ENCODE data around the gene AOPEP.

AOPEP gene

GRCh38 chr9:94806307-94806893 lies 79.9 kb downstream of the AOPEP start:
- Histone ChIP-seq H3K27me3 (ENCODE audit: control insufficient read depth, low read length) (no peaks in the 10 kb centered on the region), H3K79me2 (ENCODE audit: control insufficient read depth, low read length) (no peaks in the 10 kb centered on the region), H3K27ac (ENCODE audit: low read depth, low read length) (no peak overlapping the region), H3K9me3 (ENCODE audit: control insufficient read depth, insufficient read depth, low read length) (no peaks in the 10 kb centered on the region), H3F3A (ENCODE audit: control insufficient read depth, insufficient read depth) (no peaks in the 10 kb centered on the region), H3K9me2 (replicated peaks; ENCODE audit: control insufficient read depth, low read length) (no peaks in the 10 kb centered on the region), H4K20me1 (ENCODE audit: control insufficient read depth, insufficient read depth, low read depth, low read length) (no peaks in the 10 kb centered on the region), H3K36me3 (ENCODE audit: control insufficient read depth, low read length) (peaks cover 2% of the 10 kb centered on the region), H3K4me1 (ENCODE audit: control insufficient read depth, low read length) (peaks cover 3% of the 10 kb centered on the region; the same call in 1 of the 2 replicates), H3K4me2 (ENCODE audit: low read length) (no peak overlapping the region), H3K4me3 (ENCODE audit: low read length) (no peak overlapping the region)
- no peak for TF ChIP-seq CTCF (IDR thresholded peaks at IDR 0.05; ENCODE audit: low read depth, low read length, poor library complexity, severe bottlenecking)
- TF ChIP-seq EZH2phosphoT487 (IDR thresholded peaks at IDR 0.05; ENCODE audit: borderline replicate concordance, low read length), result no peak

GRCh38 chr9:94807556-94807955 lies 81.1 kb downstream of the AOPEP start:
- H3K79me2 ChIP-seq (ENCODE audit: control insufficient read depth, low read length), result no peaks in the 10 kb centered on the region
- no peaks in the 10 kb centered on the region for H3K9me3 ChIP-seq (ENCODE audit: control insufficient read depth, insufficient read depth, low read length)
- no peaks in the 10 kb centered on the region for H3K9me2 ChIP-seq (replicated peaks; ENCODE audit: control insufficient read depth, low read length)
- no peaks in the 10 kb centered on the region for H3F3A ChIP-seq (ENCODE audit: control insufficient read depth, insufficient read depth)
- H4K20me1 ChIP-seq (ENCODE audit: control insufficient read depth, insufficient read depth, low read depth, low read length), result no peaks in the 10 kb centered on the region
- H3K4me3 ChIP-seq (ENCODE audit: low read length), result no peak overlapping the region
- H3K36me3 ChIP-seq (ENCODE audit: control insufficient read depth, low read length), result peaks cover 2% of the 10 kb centered on the region
- peaks cover 3% of the 10 kb centered on the region; the same call in 1 of the 2 replicates for H3K4me1 ChIP-seq (ENCODE audit: control insufficient read depth, low read length)
- TF ChIP-seq EZH2phosphoT487 (IDR thresholded peaks at IDR 0.05; ENCODE audit: borderline replicate concordance, low read length) (no peak), CTCF (IDR thresholded peaks at IDR 0.05; ENCODE audit: low read depth, low read length, poor library complexity, severe bottlenecking) (no peak)
- H3K27ac ChIP-seq (ENCODE audit: low read depth, low read length), result no peak overlapping the region
- H3K4me2 ChIP-seq (ENCODE audit: low read length), result no peak overlapping the region
- no peaks in the 10 kb centered on the region for H3K27me3 ChIP-seq (ENCODE audit: control insufficient read depth, low read length)

- no peak overlapping the region for H3K4me2 ChIP-seq (ENCODE audit: low read length)
- no peak overlapping the region for H3K27ac ChIP-seq (ENCODE audit: low read depth, low read length)
- H4K20me1 ChIP-seq (ENCODE audit: control insufficient read depth, insufficient read depth, low read depth, low read length), result no peaks in the 10 kb centered on the region
- H3K9me3 ChIP-seq (ENCODE audit: control insufficient read depth, insufficient read depth, low read length), result no peaks in the 10 kb centered on the region
- no peak for TF ChIP-seq EZH2phosphoT487 (IDR thresholded peaks at IDR 0.05; ENCODE audit: borderline replicate concordance, low read length)
- H3K79me2 ChIP-seq (ENCODE audit: control insufficient read depth, low read length), result no peaks in the 10 kb centered on the region
- no peaks in the 10 kb centered on the region for H3K27me3 ChIP-seq (ENCODE audit: control insufficient read depth, low read length)
- H3K9me2 ChIP-seq (replicated peaks; ENCODE audit: control insufficient read depth, low read length), result no peaks in the 10 kb centered on the region
- H3K4me1 ChIP-seq (ENCODE audit: control insufficient read depth, low read length), result peaks cover 3% of the 10 kb centered on the region; the same call in 1 of the 2 replicates
- no peak overlapping the region for H3K4me3 ChIP-seq (ENCODE audit: low read length)
- peaks cover 2% of the 10 kb centered on the region for H3K36me3 ChIP-seq (ENCODE audit: control insufficient read depth, low read length)
- no peaks in the 10 kb centered on the region for H3F3A ChIP-seq (ENCODE audit: control insufficient read depth, insufficient read depth)
These were observed 82.6 kb downstream of the AOPEP start for GRCh38 chr9:94808926-94809700.

GRCh38 chr9:94809778-94810177 lies 83.3 kb downstream of the AOPEP start:
- no peaks in the 10 kb centered on the region for H3K27me3 ChIP-seq (ENCODE audit: control insufficient read depth, low read length)
- H3K9me3 ChIP-seq (ENCODE audit: control insufficient read depth, insufficient read depth, low read length), result no peaks in the 10 kb centered on the region
- no peak overlapping the region for H3K4me3 ChIP-seq (ENCODE audit: low read length)
- TF ChIP-seq CTCF (IDR thresholded peaks at IDR 0.05; ENCODE audit: low read depth, low read length, poor library complexity, severe bottlenecking), result no peak
- no peak for TF ChIP-seq EZH2phosphoT487 (IDR thresholded peaks at IDR 0.05; ENCODE audit: borderline replicate concordance, low read length)
- no peak overlapping the region for H3K4me2 ChIP-seq (ENCODE audit: low read length)
- H3K79me2 ChIP-seq (ENCODE audit: control insufficient read depth, low read length), result no peaks in the 10 kb centered on the region
- H3K27ac ChIP-seq (ENCODE audit: low read depth, low read length), result no peak overlapping the region
- no peaks in the 10 kb centered on the region for H3K9me2 ChIP-seq (replicated peaks; ENCODE audit: control insufficient read depth, low read length)
- H3F3A ChIP-seq (ENCODE audit: control insufficient read depth, insufficient read depth), result no peaks in the 10 kb centered on the region
- H4K20me1 ChIP-seq (ENCODE audit: control insufficient read depth, insufficient read depth, low read depth, low read length), result no peaks in the 10 kb centered on the region
- peaks cover 2% of the 10 kb centered on the region for H3K36me3 ChIP-seq (ENCODE audit: control insufficient read depth, low read length)
- H3K4me1 ChIP-seq (ENCODE audit: control insufficient read depth, low read length), result peaks cover 3% of the 10 kb centered on the region; the same call in 1 of the 2 replicates

Measured in DOHH2 (cell line).